HUES48 (cell line): ENCODE data around the gene TMEM161A.
"Not testable (repeated sequence)": the region's sequence is repeated elsewhere in the genome, so short reads cannot be mapped to it uniquely, and the experiment has no call there.

ENCODE experiments used
- H3K27ac ChIP-seq: one replicate; pipeline ENCODE4 v1.7.0; 2013; ENCODE audit warnings: low read depth, low read length, inconsistent platforms
- H3K27me3 ChIP-seq: 2 replicates; pipeline ENCODE4 v1.6.1; 2013; ENCODE audit warnings: mild to moderate bottlenecking, low read length; ENCODE audit not compliant: control insufficient read depth, insufficient read depth
- H3K36me3 ChIP-seq: 2 replicates; pipeline ENCODE4 v1.6.1; 2013; ENCODE audit warnings: low read length; ENCODE audit not compliant: control insufficient read depth, insufficient read depth
- H3K4me1 ChIP-seq: 2 replicates; pipeline ENCODE4 v1.6.1; 2013; ENCODE audit warnings: mild to moderate bottlenecking, low read length; ENCODE audit not compliant: control insufficient read depth, insufficient read depth
- H3K4me3 ChIP-seq: 2 replicates; pipeline ENCODE4 v1.5.1; 2013; ENCODE audit warnings: mild to moderate bottlenecking, low read depth, low read length
- H3K9ac ChIP-seq: 2 replicates; pipeline ENCODE4 v1.6.1; 2013; ENCODE audit warnings: mild to moderate bottlenecking, low read depth, low read length, moderate library complexity
- H3K9me3 ChIP-seq: 2 replicates; pipeline ENCODE4 v1.6.1; 2013; ENCODE audit warnings: low read length; ENCODE audit not compliant: control insufficient read depth, insufficient read depth

Gene TMEM161A

GRCh38 chr19:19138109-19138981 lies at the start of gene TMEM161A:
TMEM161A (minus strand) TSS chr19:19138478; CDS start chr19:19138428, 50 bp downstream.
- Histone ChIP-seq H3K36me3 (no peaks in the 10 kb centered on the region), H3K27me3 (peaks cover 13% of the 10 kb centered on the region), H3K4me3 (peak within 1 kb of the TSS; percentile 91), H3K9ac (peak within 1 kb of the TSS; percentile 70), H3K4me1 (peaks cover 7% of the 10 kb centered on the region), H3K27ac (no peak within 1 kb of the TSS), H3K9me3 (no peaks in the 10 kb centered on the region)

GRCh38 chr19:19186742-19187141 lies 48.5 kb upstream of the TMEM161A start:
- Histone ChIP-seq H3K9ac (no peak overlapping the region), H3K36me3 (peaks cover 11% of the 10 kb centered on the region), H3K27me3 (no peaks in the 10 kb centered on the region), H3K4me1 (no peaks in the 10 kb centered on the region), H3K9me3 (no peaks in the 10 kb centered on the region), H3K27ac (no peak overlapping the region), H3K4me3 (no peak overlapping the region)

GRCh38 chr19:19185853-19186740 lies 47.8 kb upstream of the TMEM161A start:
- Histone ChIP-seq H3K9ac (no peak overlapping the region), H3K27ac (no peak overlapping the region)

GRCh38 chr19:19181488-19181998 lies 43.3 kb upstream of the TMEM161A start:
- Histone ChIP-seq H3K9me3 (no peaks in the 10 kb centered on the region), H3K4me3 (no peak overlapping the region), H3K27me3 (no peaks in the 10 kb centered on the region), H3K36me3 (peaks cover 11% of the 10 kb centered on the region), H3K4me1 (no peaks in the 10 kb centered on the region), H3K27ac (no peak overlapping the region), H3K9ac (no peak overlapping the region)

More at GRCh38 chr19:19185853-19186740, 47.8 kb upstream of the TMEM161A start:
- Histone ChIP-seq H3K9me3 (no peaks in the 10 kb centered on the region), H3K4me3 (no peak overlapping the region), H3K4me1 (no peaks in the 10 kb centered on the region), H3K36me3 (peaks cover 11% of the 10 kb centered on the region), H3K27me3 (no peaks in the 10 kb centered on the region)

GRCh38 chr19:19179548-19180441 lies 41.5 kb upstream of the TMEM161A start:
- H3K9ac ChIP-seq, result no peak overlapping the region
- no peak overlapping the region for H3K27ac ChIP-seq
- H3K4me1 ChIP-seq, result no peaks in the 10 kb centered on the region
- H3K4me3 ChIP-seq, result no peak overlapping the region
- H3K9me3 ChIP-seq, result no peaks in the 10 kb centered on the region
- H3K27me3 ChIP-seq, result no peaks in the 10 kb centered on the region
- peaks cover 11% of the 10 kb centered on the region; the same call in 1 of the 2 replicates for H3K36me3 ChIP-seq

- Histone ChIP-seq H3K4me1 (peaks cover 5% of the 10 kb centered on the region), H3K36me3 (peaks cover 1% of the 10 kb centered on the region; the same call in 1 of the 2 replicates), H3K9ac (no peak overlapping the region), H3K4me3 (no peak overlapping the region), H3K9me3 (no peaks in the 10 kb centered on the region), H3K27ac (no peak overlapping the region), H3K27me3 (0 out of 2 replicates have a peak, but pooled peaks cover 3% of the 10 kb centered on the region)
These were observed 38.7 kb upstream of the TMEM161A start for GRCh38 chr19:19176950-19177349.

GRCh38 chr19:19173243-19173642 lies 35.0 kb upstream of the TMEM161A start:
- not testable (repeated sequence) for H3K9ac ChIP-seq, H3K4me3 ChIP-seq, H3K27ac ChIP-seq, H3K36me3 ChIP-seq, H3K9me3 ChIP-seq
- Histone ChIP-seq H3K4me1 (peaks cover 12% of the 10 kb centered on the region), H3K27me3 (peaks cover 25% of the 10 kb centered on the region)

GRCh38 chr19:19171821-19172532 lies 33.7 kb upstream of the TMEM161A start:
- no peak overlapping the region for H3K4me3 ChIP-seq
- H3K27me3 ChIP-seq, result peaks cover 31% of the 10 kb centered on the region
- H3K36me3 ChIP-seq, result no peaks in the 10 kb centered on the region
- H3K27ac ChIP-seq, result no peak overlapping the region
- H3K9me3 ChIP-seq, result no peaks in the 10 kb centered on the region
- peaks cover 12% of the 10 kb centered on the region for H3K4me1 ChIP-seq
- H3K9ac ChIP-seq, result no peak overlapping the region

- no peak overlapping the region for H3K9ac ChIP-seq
- H3K27ac ChIP-seq, result no peak overlapping the region
- H3K9me3 ChIP-seq, result no peaks in the 10 kb centered on the region
- H3K36me3 ChIP-seq, result no peaks in the 10 kb centered on the region
- peaks cover 31% of the 10 kb centered on the region for H3K27me3 ChIP-seq
- H3K4me1 ChIP-seq, result peaks cover 12% of the 10 kb centered on the region
- no peak overlapping the region for H3K4me3 ChIP-seq
These were observed 32.8 kb upstream of the TMEM161A start for GRCh38 chr19:19170873-19171672.
